ENCODE measurements around the gene CRB2. TPM values are rescaled to one million over a fixed set of nuclear protein-coding genes. Genes with fewer than 3 reads are reported as not detected.

The CRB2 gene
- total RNA-seq, 4 donors from 2014 or later, result 0.06 to 0.13 TPM; not detected in 2

DNA sequence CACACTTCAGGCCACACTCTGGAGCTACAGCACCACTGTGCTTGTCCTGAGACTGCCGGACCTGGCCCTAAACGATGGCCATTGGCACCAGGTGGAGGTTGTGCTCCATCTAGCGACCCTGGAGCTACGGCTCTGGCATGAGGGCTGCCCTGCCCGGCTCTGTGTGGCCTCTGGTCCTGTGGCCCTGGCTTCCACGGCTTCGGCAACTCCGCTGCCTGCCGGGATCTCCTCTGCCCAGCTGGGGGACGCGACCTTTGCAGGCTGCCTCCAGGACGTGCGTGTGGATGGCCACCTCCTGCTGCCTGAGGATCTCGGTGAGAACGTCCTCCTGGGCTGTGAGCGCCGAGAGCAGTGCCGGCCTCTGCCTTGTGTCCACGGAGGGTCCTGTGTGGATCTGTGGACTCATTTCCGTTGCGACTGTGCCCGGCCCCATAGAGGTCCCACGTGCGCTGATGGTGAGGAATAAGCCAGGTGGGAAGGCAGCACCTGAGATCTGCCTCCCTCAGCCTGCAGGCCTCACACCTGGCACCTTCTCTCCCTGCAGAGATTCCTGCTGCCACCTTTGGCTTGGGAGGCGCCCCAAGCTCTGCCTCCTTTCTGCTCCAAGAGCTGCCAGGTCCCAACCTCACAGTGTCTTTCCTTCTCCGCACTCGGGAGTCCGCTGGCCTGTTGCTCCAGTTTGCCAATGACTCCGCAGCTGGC lies 14.7 kb downstream of the CRB2 start:
- TF ChIP-seq POLR2AphosphoS5 (IDR thresholded peaks at IDR 0.05), result no peak
- no peak for TF ChIP-seq EP300 (IDR thresholded peaks at IDR 0.05)
- TF ChIP-seq, protein P1, sequence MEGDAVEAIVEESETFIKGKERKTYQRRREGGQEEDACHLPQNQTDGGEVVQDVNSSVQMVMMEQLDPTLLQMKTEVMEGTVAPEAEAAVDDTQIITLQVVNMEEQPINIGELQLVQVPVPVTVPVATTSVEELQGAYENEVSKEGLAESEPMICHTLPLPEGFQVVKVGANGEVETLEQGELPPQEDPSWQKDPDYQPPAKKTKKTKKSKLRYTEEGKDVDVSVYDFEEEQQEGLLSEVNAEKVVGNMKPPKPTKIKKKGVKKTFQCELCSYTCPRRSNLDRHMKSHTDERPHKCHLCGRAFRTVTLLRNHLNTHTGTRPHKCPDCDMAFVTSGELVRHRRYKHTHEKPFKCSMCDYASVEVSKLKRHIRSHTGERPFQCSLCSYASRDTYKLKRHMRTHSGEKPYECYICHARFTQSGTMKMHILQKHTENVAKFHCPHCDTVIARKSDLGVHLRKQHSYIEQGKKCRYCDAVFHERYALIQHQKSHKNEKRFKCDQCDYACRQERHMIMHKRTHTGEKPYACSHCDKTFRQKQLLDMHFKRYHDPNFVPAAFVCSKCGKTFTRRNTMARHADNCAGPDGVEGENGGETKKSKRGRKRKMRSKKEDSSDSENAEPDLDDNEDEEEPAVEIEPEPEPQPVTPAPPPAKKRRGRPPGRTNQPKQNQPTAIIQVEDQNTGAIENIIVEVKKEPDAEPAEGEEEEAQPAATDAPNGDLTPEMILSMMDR (IDR thresholded peaks at IDR 0.05), result no peak
- no peak for TF ChIP-seq POLR2A (IDR thresholded peaks at IDR 0.05; ENCODE audit: low read depth)
- H3K36me3 ChIP-seq, result no peaks in the 10 kb centered on the region
- H3K4me3 ChIP-seq, result no peak overlapping the region
- H3K27ac ChIP-seq (replicated peaks in 1 of 4), result no peak overlapping the region
- H3K4me1 ChIP-seq, result peaks cover 3 to 24% (median 21%) of the 10 kb centered on the region in 4 donors
- peaks cover 0 to 97% (median 17%) of the 10 kb centered on the region in 4 donors for H3K27me3 ChIP-seq
- WGBS, result 85% methylated on average over 19 of the region's 29 CpGs
- no peaks in the 10 kb centered on the region for H3K9me3 ChIP-seq
- DNase-seq (ENCODE audit: extremely low spot score), result no peak
- intact Hi-C loops (cut with DNase I), result no loop called here

DNA sequence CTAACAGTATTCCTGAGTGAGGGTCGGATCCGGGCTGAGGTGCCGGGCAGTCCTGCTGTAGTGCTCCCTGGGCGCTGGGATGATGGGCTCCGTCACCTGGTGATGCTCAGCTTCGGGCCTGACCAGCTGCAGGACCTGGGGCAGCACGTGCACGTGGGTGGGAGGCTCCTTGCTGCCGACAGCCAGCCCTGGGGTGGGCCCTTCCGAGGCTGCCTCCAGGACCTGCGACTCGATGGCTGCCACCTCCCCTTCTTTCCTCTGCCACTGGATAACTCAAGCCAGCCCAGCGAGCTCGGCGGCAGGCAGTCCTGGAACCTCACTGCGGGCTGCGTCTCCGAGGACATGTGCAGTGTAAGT lies 15.2 kb downstream of the CRB2 start:
- Histone ChIP-seq H3K36me3 (no peaks in the 10 kb centered on the region), H3K27ac (replicated peaks in 1 of 4) (no peak overlapping the region), H3K27me3 (peaks cover 0 to 97% (median 17%) of the 10 kb centered on the region in 4 donors), H3K4me3 (no peak overlapping the region), H3K4me1 (peaks cover 6 to 29% (median 26%) of the 10 kb centered on the region in 4 donors), H3K9me3 (no peaks in the 10 kb centered on the region)
- no peak for TF ChIP-seq EP300 (IDR thresholded peaks at IDR 0.05)
- TF ChIP-seq, protein P1 (IDR thresholded peaks at IDR 0.05), result no peak
- TF ChIP-seq POLR2AphosphoS5 (IDR thresholded peaks at IDR 0.05), result no peak
- TF ChIP-seq POLR2A (IDR thresholded peaks at IDR 0.05; ENCODE audit: low read depth), result no peak
- intact Hi-C loops (cut with DNase I), result no loop called here
- WGBS, result 82% methylated on average over 13 of the region's 18 CpGs
- DNase-seq (ENCODE audit: extremely low spot score), result no peak

DNA sequence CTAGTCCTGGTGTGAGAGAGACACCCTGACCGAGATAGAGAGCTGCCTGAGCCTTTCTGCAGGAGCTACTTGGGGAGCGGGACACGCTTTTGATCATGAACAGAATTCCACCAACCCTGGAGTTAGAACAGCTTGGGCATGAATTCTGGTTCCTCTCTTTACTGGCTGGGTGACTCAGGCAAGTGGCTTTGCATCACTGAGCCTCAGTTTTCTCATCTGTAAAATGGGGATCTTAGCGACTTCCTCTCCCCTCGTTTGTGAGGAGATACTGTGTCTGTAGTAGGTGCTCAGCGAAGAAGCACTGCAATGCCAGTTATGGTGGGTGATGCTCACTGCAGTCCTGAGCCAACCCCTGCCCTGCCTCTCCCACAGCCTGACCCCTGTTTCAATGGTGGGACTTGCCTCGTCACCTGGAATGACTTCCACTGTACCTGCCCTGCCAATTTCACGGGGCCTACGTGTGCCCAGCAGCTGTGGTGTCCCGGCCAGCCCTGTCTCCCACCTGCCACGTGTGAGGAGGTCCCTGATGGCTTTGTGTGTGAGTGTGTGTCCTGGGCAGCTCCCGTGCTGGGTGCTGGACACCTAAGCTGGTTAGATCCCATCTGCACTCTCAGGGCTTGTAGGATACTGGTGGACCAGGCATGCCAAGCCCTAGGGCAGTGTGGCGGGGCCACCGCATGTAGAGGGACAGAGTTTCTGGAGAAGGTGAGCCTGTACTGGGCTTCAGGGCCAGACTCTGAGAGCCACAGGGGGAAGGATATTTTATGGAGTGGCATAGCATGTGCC lies 16.0 kb downstream of the CRB2 start:
- Histone ChIP-seq H3K4me1 (peaks cover 6 to 35% (median 27%) of the 10 kb centered on the region in 4 donors), H3K27me3 (peaks cover 0 to 90% (median 17%) of the 10 kb centered on the region in 4 donors), H3K27ac (replicated peaks in 1 of 4) (no peak overlapping the region), H3K4me3 (no peak overlapping the region), H3K36me3 (no peaks in the 10 kb centered on the region), H3K9me3 (no peaks in the 10 kb centered on the region)
- intact Hi-C loops (cut with DNase I), result no loop called here
- no peak for DNase-seq (ENCODE audit: extremely low spot score)
- no peak for TF ChIP-seq EP300 (IDR thresholded peaks at IDR 0.05)
- no peak for TF ChIP-seq POLR2AphosphoS5 (IDR thresholded peaks at IDR 0.05)
- TF ChIP-seq, protein P1 (IDR thresholded peaks at IDR 0.05), result no peak
- no peak for TF ChIP-seq POLR2A (IDR thresholded peaks at IDR 0.05; ENCODE audit: low read depth)
- WGBS, result 97% methylated on average over 8 of the region's 14 CpGs

DNA sequence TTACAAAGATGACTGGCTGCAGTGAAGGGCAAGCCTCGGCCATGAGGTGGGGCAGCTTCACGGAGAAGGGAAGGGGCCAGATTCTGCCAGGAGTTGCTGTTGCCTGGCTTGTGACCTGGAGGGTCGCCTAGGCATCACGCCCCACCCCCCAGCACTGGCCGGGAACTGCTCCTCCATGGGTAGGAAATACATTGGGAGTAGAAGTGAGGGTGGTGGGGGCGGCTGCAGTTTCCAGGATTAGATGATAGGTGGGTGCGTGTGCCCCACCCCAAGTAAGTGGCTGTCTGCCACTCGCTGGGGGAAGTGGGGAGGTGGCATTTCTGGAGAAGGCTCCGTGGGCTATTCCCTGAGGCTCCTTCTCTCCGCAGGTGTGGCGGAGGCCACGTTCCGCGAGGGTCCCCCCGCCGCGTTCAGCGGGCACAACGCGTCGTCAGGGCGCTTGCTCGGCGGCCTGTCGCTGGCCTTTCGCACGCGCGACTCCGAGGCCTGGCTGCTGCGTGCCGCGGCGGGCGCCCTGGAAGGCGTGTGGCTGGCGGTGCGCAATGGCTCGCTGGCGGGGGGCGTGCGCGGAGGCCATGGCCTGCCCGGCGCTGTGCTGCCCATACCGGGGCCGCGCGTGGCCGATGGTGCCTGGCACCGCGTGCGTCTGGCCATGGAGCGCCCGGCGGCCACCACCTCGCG lies 16.9 kb downstream of the CRB2 start:
- Histone ChIP-seq H3K27me3 (peaks cover 0 to 83% (median 17%) of the 10 kb centered on the region in 4 donors), H3K4me1 (peaks cover 6 to 30% (median 27%) of the 10 kb centered on the region in 4 donors), H3K36me3 (no peaks in the 10 kb centered on the region), H3K27ac (replicated peaks in 1 of 4) (no peak overlapping the region), H3K4me3 (peak overlapping the region in 1 of 4 donors; percentile 16), H3K9me3 (no peaks in the 10 kb centered on the region)
- intact Hi-C loops (cut with DNase I), result no loop called here
- TF ChIP-seq EP300 (IDR thresholded peaks at IDR 0.05), result no peak
- no peak for TF ChIP-seq POLR2AphosphoS5 (IDR thresholded peaks at IDR 0.05)
- TF ChIP-seq POLR2A (IDR thresholded peaks at IDR 0.05; ENCODE audit: low read depth), result no peak
- TF ChIP-seq, protein P1 (IDR thresholded peaks at IDR 0.05), result no peak
- DNase-seq (ENCODE audit: extremely low spot score), result no peak
- 25% methylated on average over 37 of the region's 58 CpGs for WGBS
